ENCODE results near the gene SMOC2. TPM values are rescaled to one million over a fixed set of nuclear protein-coding genes. Genes with fewer than 3 reads are reported as not detected.

The SMOC2 gene
- polyA plus RNA-seq, 1 donor from 2014 or later, result 0.50 TPM

DNA sequence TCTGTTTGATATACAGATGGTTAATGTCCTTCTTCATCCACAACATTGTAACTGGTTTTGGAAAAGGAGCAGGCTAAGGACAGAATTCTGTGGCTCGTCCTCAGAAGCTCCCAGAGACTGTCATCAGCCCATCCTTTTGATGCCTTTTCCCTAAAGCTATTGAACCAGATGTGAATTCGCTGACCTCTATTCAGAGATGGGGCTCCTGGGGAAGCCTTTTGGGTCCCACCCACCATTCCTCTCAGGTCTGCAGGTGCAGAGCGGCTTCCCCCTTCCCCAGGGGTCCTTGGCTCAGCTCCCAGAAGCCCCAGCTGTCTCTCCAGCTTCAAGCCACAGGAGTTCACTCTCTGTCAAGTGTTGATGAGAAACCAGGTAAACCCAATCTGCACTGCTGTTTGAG lies 191.7 kb downstream of the SMOC2 start:
- H3K9me3 ChIP-seq (ENCODE audit: low read length), result no peaks in the 10 kb centered on the region
- no peaks in the 10 kb centered on the region for H3K36me3 ChIP-seq (ENCODE audit: insufficient read depth, low read length)
- no peaks in the 10 kb centered on the region for H3K27me3 ChIP-seq (ENCODE audit: insufficient read depth, low read depth, low read length)
- no peaks in the 10 kb centered on the region for H4K20me1 ChIP-seq (ENCODE audit: insufficient read depth)
- no peak overlapping the region for H3K9ac ChIP-seq (ENCODE audit: low read length)
- no peaks in the 10 kb centered on the region for H3K9me2 ChIP-seq (ENCODE audit: insufficient read depth, low read length)
- no peaks in the 10 kb centered on the region for H3F3A ChIP-seq (ENCODE audit: insufficient read depth, low read length, poor library complexity, severe bottlenecking)
- no peak overlapping the region for H3K4me2 ChIP-seq (ENCODE audit: low read length)
- H3K79me2 ChIP-seq (replicated peaks; ENCODE audit: insufficient read depth, low read length), result no peaks in the 10 kb centered on the region
- no peak overlapping the region for H3K27ac ChIP-seq (ENCODE audit: low read length)
- no peak overlapping the region for H2AFZ ChIP-seq (ENCODE audit: low read depth, low read length)
- no peak overlapping the region for H3K4me3 ChIP-seq (ENCODE audit: low read length)
- TF ChIP-seq EZH2 (IDR thresholded peaks at IDR 0.05; ENCODE audit: borderline replicate concordance, insufficient read depth, low read length, poor library complexity, severe bottlenecking) (no peak), REST (IDR thresholded peaks at IDR 0.05; ENCODE audit: borderline replicate concordance) (no peak), TAF1 (IDR thresholded peaks at IDR 0.05; ENCODE audit: low read depth) (no peak), POLR2AphosphoS5 (IDR thresholded peaks at IDR 0.05) (no peak), SMC3 (conservative IDR thresholded peaks at IDR 0.05; ENCODE audit: poor library complexity) (no peak), EP300 (conservative IDR thresholded peaks at IDR 0.05; ENCODE audit: poor library complexity, severe bottlenecking) (no peak), MXI1 (conservative IDR thresholded peaks at IDR 0.05; ENCODE audit: poor library complexity, severe bottlenecking) (no peak), RAD21 (conservative IDR thresholded peaks at IDR 0.05) (no peak)
- TF ChIP-seq, protein P1, sequence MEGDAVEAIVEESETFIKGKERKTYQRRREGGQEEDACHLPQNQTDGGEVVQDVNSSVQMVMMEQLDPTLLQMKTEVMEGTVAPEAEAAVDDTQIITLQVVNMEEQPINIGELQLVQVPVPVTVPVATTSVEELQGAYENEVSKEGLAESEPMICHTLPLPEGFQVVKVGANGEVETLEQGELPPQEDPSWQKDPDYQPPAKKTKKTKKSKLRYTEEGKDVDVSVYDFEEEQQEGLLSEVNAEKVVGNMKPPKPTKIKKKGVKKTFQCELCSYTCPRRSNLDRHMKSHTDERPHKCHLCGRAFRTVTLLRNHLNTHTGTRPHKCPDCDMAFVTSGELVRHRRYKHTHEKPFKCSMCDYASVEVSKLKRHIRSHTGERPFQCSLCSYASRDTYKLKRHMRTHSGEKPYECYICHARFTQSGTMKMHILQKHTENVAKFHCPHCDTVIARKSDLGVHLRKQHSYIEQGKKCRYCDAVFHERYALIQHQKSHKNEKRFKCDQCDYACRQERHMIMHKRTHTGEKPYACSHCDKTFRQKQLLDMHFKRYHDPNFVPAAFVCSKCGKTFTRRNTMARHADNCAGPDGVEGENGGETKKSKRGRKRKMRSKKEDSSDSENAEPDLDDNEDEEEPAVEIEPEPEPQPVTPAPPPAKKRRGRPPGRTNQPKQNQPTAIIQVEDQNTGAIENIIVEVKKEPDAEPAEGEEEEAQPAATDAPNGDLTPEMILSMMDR (IDR thresholded peaks at IDR 0.05; ENCODE audit: poor library complexity, severe bottlenecking), result no peak

DNA sequence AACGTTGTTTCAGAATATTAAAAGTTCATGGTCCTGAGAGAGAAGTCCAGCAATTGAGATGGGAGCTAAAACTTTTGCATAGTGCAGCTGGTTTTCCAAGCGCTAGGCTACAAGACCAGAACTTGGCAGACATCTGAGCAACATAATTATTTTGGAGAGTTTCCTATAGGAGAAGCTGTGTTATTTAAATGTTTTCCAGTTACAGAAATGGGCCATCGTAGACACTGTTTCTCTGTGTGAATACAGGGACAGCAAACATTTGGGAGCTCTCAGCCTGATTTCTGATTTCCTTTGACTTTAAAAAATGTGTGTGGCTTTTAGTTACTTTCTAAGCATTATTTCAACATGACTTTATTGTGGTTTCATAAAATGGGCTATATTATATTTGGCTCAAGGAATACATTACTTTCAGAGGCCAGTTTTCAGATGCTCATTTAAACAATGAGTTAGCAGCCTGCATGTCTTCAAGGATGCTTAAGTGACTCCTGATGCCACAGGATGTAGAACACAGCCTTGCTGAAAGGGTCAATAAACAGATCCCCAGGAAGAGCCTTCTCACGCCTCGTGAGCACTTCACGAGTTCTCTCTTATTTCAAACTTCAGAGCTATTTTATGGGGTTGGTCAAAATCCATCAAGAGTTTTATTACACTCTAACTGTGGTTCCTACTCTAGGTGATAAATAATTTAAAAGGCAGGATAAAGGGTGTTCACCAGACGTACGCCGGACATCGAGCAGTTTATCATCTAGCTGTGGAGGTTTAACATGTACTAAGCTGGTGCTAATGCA lies 193.8 kb downstream of the SMOC2 start:
- no peaks in the 10 kb centered on the region for H4K20me1 ChIP-seq (ENCODE audit: insufficient read depth)
- no peaks in the 10 kb centered on the region for H3F3A ChIP-seq (ENCODE audit: insufficient read depth, low read length, poor library complexity, severe bottlenecking)
- H3K9ac ChIP-seq (ENCODE audit: low read length), result no peak overlapping the region
- H2AFZ ChIP-seq (ENCODE audit: low read depth, low read length), result no peak overlapping the region
- no peaks in the 10 kb centered on the region for H3K27me3 ChIP-seq (ENCODE audit: insufficient read depth, low read depth, low read length)
- H3K9me3 ChIP-seq (ENCODE audit: low read length), result no peaks in the 10 kb centered on the region
- no peak for TF ChIP-seq MXI1 (conservative IDR thresholded peaks at IDR 0.05; ENCODE audit: poor library complexity, severe bottlenecking)
- no peak for TF ChIP-seq RAD21 (conservative IDR thresholded peaks at IDR 0.05)
- TF ChIP-seq EP300 (conservative IDR thresholded peaks at IDR 0.05; ENCODE audit: poor library complexity, severe bottlenecking), result no peak
- TF ChIP-seq TAF1 (IDR thresholded peaks at IDR 0.05; ENCODE audit: low read depth), result no peak
- no peak for TF ChIP-seq SMC3 (conservative IDR thresholded peaks at IDR 0.05; ENCODE audit: poor library complexity)
- no peak for TF ChIP-seq REST (IDR thresholded peaks at IDR 0.05; ENCODE audit: borderline replicate concordance)
- TF ChIP-seq POLR2AphosphoS5 (IDR thresholded peaks at IDR 0.05), result no peak
- TF ChIP-seq, protein P1 (IDR thresholded peaks at IDR 0.05; ENCODE audit: poor library complexity, severe bottlenecking), result no peak
- TF ChIP-seq EZH2 (IDR thresholded peaks at IDR 0.05; ENCODE audit: borderline replicate concordance, insufficient read depth, low read length, poor library complexity, severe bottlenecking), result no peak
- no peak overlapping the region for H3K27ac ChIP-seq (ENCODE audit: low read length)
- H3K9me2 ChIP-seq (ENCODE audit: insufficient read depth, low read length), result no peaks in the 10 kb centered on the region
- no peaks in the 10 kb centered on the region for H3K36me3 ChIP-seq (ENCODE audit: insufficient read depth, low read length)
- no peak overlapping the region for H3K4me2 ChIP-seq (ENCODE audit: low read length)
- no peaks in the 10 kb centered on the region for H3K79me2 ChIP-seq (replicated peaks; ENCODE audit: insufficient read depth, low read length)
- no peak overlapping the region for H3K4me3 ChIP-seq (ENCODE audit: low read length)
